Upper lobe of right lung (tissue), 1 donor: ENCODE data around the gene PTPRM. TPM values are rescaled to one million over a fixed set of nuclear protein-coding genes. Genes with fewer than 3 reads are reported as not detected.

Experiments used
- ATAC-seq: fragments of 200-7000 bp; cut with Tn5 transposase; one replicate; pipeline ENCODE4 v1.9.1; 2020; ENCODE audit warnings: mild to moderate bottlenecking, moderate library complexity
- DNase-seq: peaks from one replicate; pipeline ENCODE4 v3.0.0-alpha.2; 2020
- H3K27ac ChIP-seq: fragments of 200-600 bp; one replicate; pipeline ENCODE4 v1.8.0; 2022
- H3K27me3 ChIP-seq: fragments of 200-600 bp; one replicate; pipeline ENCODE4 v1.8.0; 2022; ENCODE audit warnings: mild to moderate bottlenecking
- H3K36me3 ChIP-seq: fragments of 200-600 bp; one replicate; pipeline ENCODE4 v1.8.0; 2022
- H3K4me1 ChIP-seq: fragments of 200-600 bp; one replicate; pipeline ENCODE4 v1.8.0; 2022
- H3K4me3 ChIP-seq: fragments of 200-600 bp; one replicate; pipeline ENCODE4 v1.8.0; 2022; ENCODE audit warnings: mild to moderate bottlenecking
- H3K9me3 ChIP-seq: fragments of 200-600 bp; one replicate; pipeline ENCODE4 v1.8.0; 2022
- CTCF ChIP-seq: fragments of 200-600 bp; IDR thresholded peaks from one replicate; pipeline ENCODE4 v1.8.0; 2022; ENCODE audit warnings: antibody characterized with exemption
- intact Hi-C: fragments of 100-400 bp; cut with DNase I; formaldehyde crosslinking; loops from one replicate; pipeline ENCODE4 v1.11.0; 2022
- total RNA-seq: library from RNA; stranded (reverse); fragmentation: NEBNext Ultra II Directional; extraction: Animal tissue kit (Norgen Biotek cat#: 25700); gene quantifications from one replicate; pipeline ENCODE4 v1.2.1, GENCODE V29; 2021
- donor health status: DM: no; HTN: yes; CAD: no; lungs with severe emphysema.

The PTPRM gene
- total RNA-seq, 1 donor from 2014 or later: 99.3 TPM

GRCh38 chr18:8427339-8427738 is 860.2 kb downstream of the PTPRM start:
- Histone ChIP-seq H3K9me3 (no peaks in the 10 kb centered on the region), H3K27me3 (no peaks in the 10 kb centered on the region), H3K4me1 (no peaks in the 10 kb centered on the region), H3K27ac (no peak overlapping the region), H3K4me3 (no peak overlapping the region), H3K36me3 (no peaks in the 10 kb centered on the region)
- DNase-seq (no peak), ATAC-seq (no peak)
- no peak for TF ChIP-seq CTCF
- intact Hi-C loops: no loop called here

GRCh38 chr18:8428951-8429350 is 861.8 kb downstream of the PTPRM start:
- no peaks in the 10 kb centered on the region for H3K9me3 ChIP-seq
- ATAC-seq: no peak
- H3K4me3 ChIP-seq: no peak overlapping the region
- TF ChIP-seq CTCF: no peak
- no peak for DNase-seq
- H3K4me1 ChIP-seq: no peaks in the 10 kb centered on the region
- H3K36me3 ChIP-seq: no peaks in the 10 kb centered on the region
- intact Hi-C loops: no loop called here
- no peaks in the 10 kb centered on the region for H3K27me3 ChIP-seq
- H3K27ac ChIP-seq: no peak overlapping the region

- Histone ChIP-seq H3K27ac (no peak overlapping the region), H3K9me3 (no peaks in the 10 kb centered on the region), H3K4me1 (no peaks in the 10 kb centered on the region), H3K36me3 (no peaks in the 10 kb centered on the region), H3K4me3 (no peak overlapping the region), H3K27me3 (no peaks in the 10 kb centered on the region)
- intact Hi-C loops: no loop called here
- DNase-seq (no peak), ATAC-seq (no peak)
- no peak for TF ChIP-seq CTCF
Measured at GRCh38 chr18:8431036-8431435, 863.9 kb downstream of the PTPRM start.

- Histone ChIP-seq H3K27ac (no peak overlapping the region), H3K9me3 (no peaks in the 10 kb centered on the region), H3K36me3 (no peaks in the 10 kb centered on the region), H3K27me3 (no peaks in the 10 kb centered on the region), H3K4me3 (no peak overlapping the region), H3K4me1 (no peaks in the 10 kb centered on the region)
- DNase-seq (no peak), ATAC-seq (no peak)
- intact Hi-C loops: no loop called here
- no peak for TF ChIP-seq CTCF
Measured at GRCh38 chr18:8433323-8433722, 866.2 kb downstream of the PTPRM start.

GRCh38 chr18:8433771-8434170 is 866.7 kb downstream of the PTPRM start:
- no peaks in the 10 kb centered on the region for H3K9me3 ChIP-seq
- intact Hi-C loops: no loop called here
- ATAC-seq (no peak), DNase-seq (no peak)
- H3K4me1 ChIP-seq: no peaks in the 10 kb centered on the region
- no peak for TF ChIP-seq CTCF
- H3K36me3 ChIP-seq: no peaks in the 10 kb centered on the region
- H3K4me3 ChIP-seq: no peak overlapping the region
- H3K27me3 ChIP-seq: no peaks in the 10 kb centered on the region
- no peak overlapping the region for H3K27ac ChIP-seq

GRCh38 chr18:8435376-8435775 is 868.3 kb downstream of the PTPRM start:
- no peak overlapping the region for H3K27ac ChIP-seq
- no peaks in the 10 kb centered on the region for H3K36me3 ChIP-seq
- DNase-seq: no peak
- no peak overlapping the region for H3K4me3 ChIP-seq
- no peaks in the 10 kb centered on the region for H3K27me3 ChIP-seq
- no peaks in the 10 kb centered on the region for H3K4me1 ChIP-seq
- no peak for ATAC-seq
- peaks cover 6% of the 10 kb centered on the region for H3K9me3 ChIP-seq
- TF ChIP-seq CTCF: no peak
- intact Hi-C loops: no loop called here
